ENCODE data around the gene PXMP4.

PXMP4 gene

GRCh38 chr20:33654680-33655161 is 65.4 kb downstream of the PXMP4 start:
- DNase-seq (ENCODE audit: low spot score) = no peak

- DNase-seq (ENCODE audit: low spot score) = no peak
These were observed 66.1 kb downstream of the PXMP4 start for GRCh38 chr20:33653900-33654596.

GRCh38 chr20:33653218-33653899 is 66.8 kb downstream of the PXMP4 start:
- DNase-seq (ENCODE audit: low spot score) = peak; percentile 44

All from hematopoietic multipotent progenitor cell treated with erythropoietin and hydrocortisone succinate and interleukin-3 and kit ligand, for 15 days (in vitro differentiated cells).